Astrocyte (in vitro differentiated cells and primary cell): ENCODE results near the gene HES3. TPM values are rescaled to one million over a fixed set of nuclear protein-coding genes. Genes with fewer than 3 reads are reported as not detected.

ENCODE experiments used
- DNase-seq: peaks from one replicate; pipeline ENCODE4 v3.0.0-alpha.2; 2010; ENCODE audit warnings: low read depth
- FAIRE-seq: peaks from 2 replicates; lab custom pipeline; 2011; peaks lifted over from hg19 to GRCh38; lab: Jason Lieb, UNC
- H2AFZ ChIP-seq: 2 replicates; pipeline ENCODE4 v1.6.0; 2012; ENCODE audit warnings: low read depth, low read length, inconsistent platforms
- H3K27ac ChIP-seq: 2 replicates; pipeline ENCODE4 v1.5.1; 2011; ENCODE audit warnings: low read depth, low read length, inconsistent platforms
- H3K27me3 ChIP-seq: 2 replicates; pipeline ENCODE4 v1.6.0; 2011; ENCODE audit warnings: low read length, inconsistent platforms; ENCODE audit not compliant: insufficient read depth
- H3K36me3 ChIP-seq: 2 replicates; pipeline ENCODE4 v1.5.1; 2011; ENCODE audit warnings: low read length, inconsistent platforms; ENCODE audit not compliant: insufficient read depth
- H3K4me1 ChIP-seq: 2 replicates; pipeline ENCODE4 v1.5.1; 2011; ENCODE audit warnings: low read length, inconsistent platforms; ENCODE audit not compliant: insufficient read depth
- H3K4me2 ChIP-seq: 2 replicates; pipeline ENCODE4 v1.6.0; 2012; ENCODE audit warnings: low read length, inconsistent platforms
- H3K4me3 ChIP-seq: 2 replicates; pipeline ENCODE4 v1.5.1; 2011; ENCODE audit warnings: low read depth, mild to moderate bottlenecking, low read length, inconsistent platforms; ENCODE audit not compliant: insufficient read depth
- H3K79me2 ChIP-seq: 2 replicates; pipeline ENCODE4 v1.6.0; 2012; ENCODE audit warnings: mild to moderate bottlenecking, low read length, inconsistent platforms; ENCODE audit not compliant: insufficient read depth
- H3K9ac ChIP-seq: 2 replicates; pipeline ENCODE4 v1.6.0; 2012; ENCODE audit warnings: mild to moderate bottlenecking, low read length, inconsistent platforms
- H3K9me3 ChIP-seq: 2 replicates; pipeline ENCODE4 v1.5.1; 2012; ENCODE audit warnings: low read depth, mild to moderate bottlenecking, low read length, inconsistent platforms; ENCODE audit not compliant: insufficient read depth
- H4K20me1 ChIP-seq: 2 replicates; pipeline ENCODE4 v1.6.0; 2012; ENCODE audit warnings: low read length, inconsistent platforms; ENCODE audit not compliant: insufficient read depth
- H3K27ac Mint-ChIP-seq: one replicate; pipeline ENCODE4 v1.8.0; 2021; ENCODE audit warnings: mild to moderate bottlenecking, mixed read lengths; ENCODE audit not compliant: unreplicated experiment
- H3K27me3 Mint-ChIP-seq: one replicate; pipeline ENCODE4 v1.8.0; 2021; ENCODE audit warnings: low read depth, mixed read lengths; ENCODE audit not compliant: unreplicated experiment
- H3K36me3 Mint-ChIP-seq: one replicate; pipeline ENCODE4 v1.8.0; 2021; ENCODE audit warnings: low read depth, mixed read lengths; ENCODE audit not compliant: unreplicated experiment
- H3K4me1 Mint-ChIP-seq: one replicate; pipeline ENCODE4 v1.8.0; 2021; ENCODE audit warnings: low read depth, mixed read lengths; ENCODE audit not compliant: unreplicated experiment
- H3K4me3 Mint-ChIP-seq: one replicate; pipeline ENCODE4 v1.8.0; 2021; ENCODE audit warnings: mild to moderate bottlenecking, moderate library complexity, mixed read lengths; ENCODE audit not compliant: unreplicated experiment
- H3K9me3 Mint-ChIP-seq: one replicate; pipeline ENCODE4 v1.8.0; 2021; ENCODE audit warnings: mild to moderate bottlenecking, mixed read lengths; ENCODE audit not compliant: unreplicated experiment
- EZH2 ChIP-seq: IDR thresholded peaks from 2 replicates; pipeline ENCODE4 v1.6.1; 2012; ENCODE audit warnings: mild to moderate bottlenecking, low read length, inconsistent platforms; ENCODE audit not compliant: insufficient read depth
- total RNA-seq: library from RNA; stranded (reverse); gene quantifications from 2 replicates; pipeline ENCODE4 v1.2.1, GENCODE V29; 2021
- TF ChIP-seq, protein P1 (sequence below): IDR thresholded peaks from 2 replicates; pipeline ENCODE4 v1.5.1; 2011; ENCODE audit warnings: low read depth, mild to moderate bottlenecking, inconsistent platforms, low read length, moderate library complexity; ENCODE audit not compliant: insufficient read depth

The HES3 gene
- total RNA-seq, 1 donor from 2014 or later, result not detected

DNA sequence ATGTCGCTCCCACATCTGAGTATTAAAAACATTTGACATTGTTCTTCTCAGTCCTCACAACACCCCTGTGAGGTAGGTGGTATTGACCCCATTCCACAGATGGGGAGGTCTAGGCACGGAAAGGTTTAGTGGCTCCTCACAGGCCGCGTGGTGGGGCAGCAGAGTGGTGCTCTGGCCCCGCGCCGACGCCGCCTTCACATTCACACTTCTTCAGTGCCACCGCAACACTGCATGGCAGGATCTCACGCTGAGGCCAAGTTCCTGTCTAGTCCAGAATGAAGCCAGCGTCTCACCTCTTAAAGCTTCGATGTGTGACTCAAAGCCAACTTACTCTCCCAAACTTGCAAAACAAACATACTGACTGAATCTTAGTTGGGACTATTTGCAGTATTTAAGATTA is 20.4 kb upstream of the HES3 start:
- peaks cover 29% of the 10 kb centered on the region for H4K20me1 ChIP-seq
- H3K4me1 ChIP-seq, result peaks cover 4% of the 10 kb centered on the region
- peaks cover 11% of the 10 kb centered on the region for H3K36me3 Mint-ChIP-seq

DNA sequence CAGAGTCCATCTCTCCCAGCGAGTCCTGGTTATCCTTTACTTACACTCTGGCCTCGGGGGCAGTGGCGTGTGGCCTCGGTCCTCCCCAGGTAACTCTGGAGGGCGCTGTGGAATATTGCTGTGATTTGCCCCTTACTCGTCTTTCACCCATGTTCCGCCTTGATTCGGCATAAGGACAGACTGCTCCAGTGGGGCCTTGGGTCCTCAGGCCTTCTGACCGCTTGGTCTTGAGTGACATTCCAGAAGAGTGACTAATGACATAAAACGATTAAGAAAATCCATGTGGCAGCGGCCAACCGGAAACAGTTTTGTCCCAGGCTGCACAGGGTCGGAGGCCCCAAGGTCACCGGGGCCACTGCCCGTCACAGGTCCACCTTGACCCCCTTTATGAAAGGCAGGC is 19.3 kb upstream of the HES3 start:
- no peak overlapping the region for H2AFZ ChIP-seq
- H4K20me1 ChIP-seq, result peaks cover 31% of the 10 kb centered on the region
- H3K27ac Mint-ChIP-seq, result no peak overlapping the region
- no peak for FAIRE-seq
- peaks cover 7% of the 10 kb centered on the region for H3K36me3 Mint-ChIP-seq
- H3K27ac ChIP-seq, result no peak overlapping the region
- no peaks in the 10 kb centered on the region for H3K9me3 ChIP-seq
- TF ChIP-seq EZH2, result no peak
- TF ChIP-seq, protein P1, sequence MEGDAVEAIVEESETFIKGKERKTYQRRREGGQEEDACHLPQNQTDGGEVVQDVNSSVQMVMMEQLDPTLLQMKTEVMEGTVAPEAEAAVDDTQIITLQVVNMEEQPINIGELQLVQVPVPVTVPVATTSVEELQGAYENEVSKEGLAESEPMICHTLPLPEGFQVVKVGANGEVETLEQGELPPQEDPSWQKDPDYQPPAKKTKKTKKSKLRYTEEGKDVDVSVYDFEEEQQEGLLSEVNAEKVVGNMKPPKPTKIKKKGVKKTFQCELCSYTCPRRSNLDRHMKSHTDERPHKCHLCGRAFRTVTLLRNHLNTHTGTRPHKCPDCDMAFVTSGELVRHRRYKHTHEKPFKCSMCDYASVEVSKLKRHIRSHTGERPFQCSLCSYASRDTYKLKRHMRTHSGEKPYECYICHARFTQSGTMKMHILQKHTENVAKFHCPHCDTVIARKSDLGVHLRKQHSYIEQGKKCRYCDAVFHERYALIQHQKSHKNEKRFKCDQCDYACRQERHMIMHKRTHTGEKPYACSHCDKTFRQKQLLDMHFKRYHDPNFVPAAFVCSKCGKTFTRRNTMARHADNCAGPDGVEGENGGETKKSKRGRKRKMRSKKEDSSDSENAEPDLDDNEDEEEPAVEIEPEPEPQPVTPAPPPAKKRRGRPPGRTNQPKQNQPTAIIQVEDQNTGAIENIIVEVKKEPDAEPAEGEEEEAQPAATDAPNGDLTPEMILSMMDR, result no peak
- H3K4me1 Mint-ChIP-seq, result peaks cover 9% of the 10 kb centered on the region
- H3K79me2 ChIP-seq, result no peaks in the 10 kb centered on the region
- peaks cover 4% of the 10 kb centered on the region for H3K4me1 ChIP-seq
- H3K4me3 Mint-ChIP-seq, result no peak overlapping the region
- no peak overlapping the region for H3K9ac ChIP-seq
- no peak overlapping the region for H3K4me2 ChIP-seq
- H3K36me3 ChIP-seq, result peaks cover 14% of the 10 kb centered on the region
- no peak for DNase-seq
- no peaks in the 10 kb centered on the region for H3K27me3 Mint-ChIP-seq
- H3K4me3 ChIP-seq, result no peak overlapping the region
- H3K9me3 Mint-ChIP-seq, result no peaks in the 10 kb centered on the region
- no peaks in the 10 kb centered on the region for H3K27me3 ChIP-seq

More for the DNA sequence above, 20.4 kb upstream of the HES3 start:
- no peaks in the 10 kb centered on the region for H3K27me3 Mint-ChIP-seq
- no peak overlapping the region for H2AFZ ChIP-seq
- TF ChIP-seq, protein P1, result no peak
- no peak for TF ChIP-seq EZH2
- H3K27me3 ChIP-seq, result no peaks in the 10 kb centered on the region
- H3K27ac Mint-ChIP-seq, result no peak overlapping the region
- peaks cover 14% of the 10 kb centered on the region for H3K36me3 ChIP-seq
- DNase-seq (no peak), FAIRE-seq (no peak)
- no peak overlapping the region for H3K4me2 ChIP-seq
- no peak overlapping the region for H3K4me3 Mint-ChIP-seq
- H3K4me1 Mint-ChIP-seq, result peaks cover 9% of the 10 kb centered on the region
- no peaks in the 10 kb centered on the region for H3K9me3 Mint-ChIP-seq
- H3K9me3 ChIP-seq, result no peaks in the 10 kb centered on the region
- H3K79me2 ChIP-seq, result no peaks in the 10 kb centered on the region
- H3K4me3 ChIP-seq, result no peak overlapping the region
- H3K9ac ChIP-seq, result no peak overlapping the region
- no peak overlapping the region for H3K27ac ChIP-seq

DNA sequence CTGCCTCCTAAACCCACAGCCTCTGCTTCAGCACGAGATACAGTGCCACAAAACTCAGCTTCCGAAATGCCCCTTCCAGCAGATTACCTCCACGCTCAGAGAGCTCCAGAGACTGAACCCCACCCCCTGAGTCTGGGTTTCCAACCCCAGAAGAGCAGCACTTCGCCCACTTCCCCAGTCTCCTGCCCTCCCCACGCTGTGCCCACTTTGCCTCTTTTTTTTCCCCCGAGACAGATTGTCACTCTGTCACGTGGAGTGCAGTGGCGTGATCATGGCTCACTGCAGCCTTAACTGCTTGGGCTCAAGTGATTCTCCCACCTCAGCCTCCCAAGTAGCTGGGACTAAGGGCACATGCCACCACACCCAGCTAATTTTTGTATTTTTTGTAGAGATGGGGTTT is 18.3 kb upstream of the HES3 start:
- DNase-seq (no peak), FAIRE-seq (no peak)
- Histone ChIP-seq H4K20me1 (peaks cover 30% of the 10 kb centered on the region), H3K36me3 (peaks cover 14% of the 10 kb centered on the region), H3K27ac (no peak overlapping the region), H3K4me1 (no peaks in the 10 kb centered on the region), H3K9me3 (no peaks in the 10 kb centered on the region), H3K79me2 (no peaks in the 10 kb centered on the region), H2AFZ (no peak overlapping the region), H3K4me3 (no peak overlapping the region), H3K4me2 (no peak overlapping the region), H3K9ac (no peak overlapping the region), H3K27me3 (no peaks in the 10 kb centered on the region)
- H3K9me3 Mint-ChIP-seq, result no peaks in the 10 kb centered on the region
- no peaks in the 10 kb centered on the region for H3K27me3 Mint-ChIP-seq
- H3K4me3 Mint-ChIP-seq, result no peak overlapping the region
- H3K27ac Mint-ChIP-seq, result no peak overlapping the region
- peaks cover 7% of the 10 kb centered on the region for H3K36me3 Mint-ChIP-seq
- TF ChIP-seq, protein P1, result no peak
- no peak for TF ChIP-seq EZH2
- H3K4me1 Mint-ChIP-seq, result peaks cover 2% of the 10 kb centered on the region
